Stimulated activated CD4-positive, alpha-beta T cell treated with anti-CD3 and anti-CD28 coated beads, Interleukin-2, amount 100 ng/mL, for 48 hours (primary cell): ENCODE data around the gene NOL6.
A peak's percentile ranks its signal among the peaks of the same experiment; 100 is the strongest.

Source experiments
- DNase-seq, 2 donors: peaks; one replicate each; pipeline ENCODE4 v3.0.0-alpha.2; 2020

Gene NOL6

DNA sequence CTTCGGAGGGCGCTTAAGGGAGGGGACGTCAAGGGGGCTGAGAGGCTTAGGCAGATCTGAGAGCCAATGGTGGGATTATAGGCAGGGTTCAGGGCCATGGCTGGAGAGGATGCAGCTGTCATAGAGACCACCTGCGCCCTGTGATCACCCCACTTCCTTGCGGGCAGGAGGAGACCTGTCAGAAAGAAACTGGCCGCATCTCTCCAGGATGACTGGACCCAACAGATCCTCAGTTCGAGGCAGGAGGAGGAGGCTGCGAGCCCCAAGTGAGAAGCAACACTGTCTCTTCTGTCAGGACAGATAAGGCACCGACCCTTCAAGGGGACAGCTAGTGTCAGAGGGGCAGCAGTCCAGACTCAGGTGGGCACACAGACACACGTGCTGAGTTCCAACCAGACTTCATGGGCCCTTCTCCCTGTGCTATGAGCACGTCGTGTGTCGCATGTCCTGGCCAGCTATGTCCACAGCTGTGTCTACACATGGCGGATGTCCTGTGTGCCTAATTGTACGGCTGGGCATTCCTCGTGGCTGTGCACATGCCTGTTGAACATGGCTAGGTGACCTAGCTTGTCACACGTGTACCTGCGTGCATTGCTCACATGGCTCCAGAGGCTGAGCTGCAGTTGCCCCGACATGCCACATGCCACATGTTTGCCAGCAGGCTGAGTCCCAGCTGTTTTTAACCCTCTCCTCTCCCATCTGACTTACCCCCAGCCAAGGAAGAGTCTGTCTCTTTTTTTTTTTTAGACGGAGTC is 25.7 kb downstream of the NOL6 start:
- peak in 1 of 2 donors; percentile 26 for DNase-seq

DNA sequence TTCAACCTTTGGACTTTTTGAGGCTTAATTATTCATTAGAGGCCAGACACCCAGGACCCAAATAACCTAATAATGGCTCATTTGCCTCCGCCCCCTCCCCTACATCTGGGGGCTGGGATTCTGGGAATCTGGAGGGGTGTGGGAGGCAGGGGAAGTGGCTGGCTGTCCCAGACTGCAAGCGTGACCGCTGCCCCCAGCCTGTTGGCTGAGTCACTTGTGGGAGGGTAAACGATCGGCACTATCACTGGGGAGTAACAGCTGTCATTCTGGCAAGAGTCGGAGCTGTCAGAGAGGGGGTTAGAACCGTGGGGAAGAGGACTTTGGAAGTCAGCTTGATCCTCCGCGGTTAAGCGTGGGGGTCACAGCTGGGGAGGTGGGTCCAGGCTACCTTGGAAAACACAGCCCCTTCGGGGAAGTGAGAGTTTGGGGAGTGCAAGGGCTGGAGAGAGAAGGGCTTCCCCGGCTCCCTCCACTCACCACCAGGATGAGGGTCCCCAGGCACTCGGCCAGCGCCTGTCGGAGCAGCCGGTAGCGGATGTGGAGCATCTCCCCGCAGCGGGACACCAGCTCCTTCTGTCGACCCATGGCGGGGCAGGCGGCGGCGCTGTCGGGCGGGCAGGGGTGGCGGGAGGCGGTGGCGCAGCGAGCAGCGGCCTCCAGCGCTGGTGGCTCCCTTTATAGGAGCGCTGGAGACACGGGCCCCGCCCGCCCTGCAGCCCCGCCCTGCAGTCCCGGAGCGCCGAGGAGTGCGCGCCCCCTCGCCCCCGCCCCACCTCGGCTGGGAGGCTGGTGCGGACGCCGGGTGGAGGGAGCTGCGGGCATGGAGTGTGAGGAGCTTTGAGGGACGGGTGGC is 26.6 kb downstream of the NOL6 start, which contains the start of gene AQP3:
Gene AQP3, minus strand, starts transcription at position 648 of the 853 bp plus-strand sequence. Its CDS starts 63 bp downstream, at position 585.
- DNase-seq: peak; percentile 48 to 61

DNA sequence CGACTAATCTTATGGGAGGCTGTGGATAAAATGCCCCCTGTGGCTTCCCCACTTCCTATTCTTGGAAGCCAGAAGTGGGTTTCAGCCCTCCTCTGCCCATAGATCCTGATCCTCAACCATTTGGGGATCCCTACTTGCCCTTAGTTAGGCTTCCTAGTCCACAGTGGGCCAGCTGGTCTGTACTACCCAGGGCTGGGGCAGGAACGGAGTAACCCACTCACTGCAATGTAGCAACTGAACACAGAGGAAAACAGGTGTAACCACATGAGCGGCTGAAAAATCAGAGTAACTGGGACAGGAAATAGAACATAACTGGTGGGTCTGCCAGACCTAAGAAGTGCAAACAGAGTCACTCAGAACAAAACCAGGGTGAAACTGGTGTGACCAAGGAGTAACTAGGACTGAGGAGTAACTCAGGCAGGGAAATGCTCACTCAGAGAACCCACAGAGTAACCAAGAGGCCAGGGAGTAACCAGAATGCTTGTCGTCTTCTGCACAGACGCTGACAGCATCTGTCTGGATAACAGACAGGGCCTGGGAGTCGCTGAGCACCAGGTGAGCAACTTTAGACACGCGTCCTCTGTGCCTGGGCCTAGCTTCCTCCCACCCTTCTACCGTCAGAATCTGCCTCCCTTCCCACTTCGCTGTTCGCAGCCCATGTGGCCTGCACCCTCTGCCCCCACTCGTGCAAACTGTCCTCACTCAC is 27.3 kb downstream of the NOL6 start:
- peak; percentile 41 to 53 for DNase-seq

DNA sequence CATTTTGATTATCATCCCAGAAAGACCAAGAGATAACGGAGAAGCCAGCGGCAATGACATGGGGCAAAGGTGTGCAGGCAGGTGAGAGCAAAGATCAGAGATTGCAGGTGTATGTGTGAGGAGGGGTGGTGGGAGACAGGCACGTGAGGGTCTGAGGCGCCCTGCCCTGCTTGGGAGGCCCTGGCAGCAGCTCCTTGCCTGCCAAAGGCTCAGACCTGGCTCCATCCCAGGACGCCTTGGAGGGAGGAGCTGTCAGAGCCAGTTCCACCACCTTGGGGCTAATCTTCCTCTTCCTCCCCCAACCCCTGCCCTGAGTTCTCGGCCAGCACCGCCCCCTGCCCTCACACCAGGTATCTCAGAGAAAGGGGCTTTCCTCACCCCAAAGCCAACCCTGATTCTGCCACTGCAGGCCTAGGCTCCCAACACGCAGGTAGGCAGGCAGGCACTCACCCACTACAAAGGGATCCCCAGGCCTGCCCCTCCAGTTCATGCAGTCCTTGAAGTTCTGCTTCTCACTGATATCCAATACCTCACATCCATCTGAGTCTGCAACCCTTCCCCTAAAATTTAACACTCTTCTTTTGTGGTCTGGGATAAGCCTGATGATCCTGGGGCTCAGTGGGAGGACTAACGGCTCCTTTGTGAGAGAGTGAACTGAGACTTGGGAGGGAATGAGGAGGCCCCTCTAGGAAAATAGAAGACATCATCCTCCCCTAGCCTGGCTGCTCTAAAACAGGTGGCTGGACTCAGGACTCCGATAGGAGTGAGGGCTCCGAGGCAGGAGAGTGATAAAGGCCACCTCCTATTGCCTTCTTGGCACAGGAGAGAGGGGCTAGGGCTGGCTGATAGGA is 28.1 kb downstream of the NOL6 start:
- DNase-seq: no peak

DNA sequence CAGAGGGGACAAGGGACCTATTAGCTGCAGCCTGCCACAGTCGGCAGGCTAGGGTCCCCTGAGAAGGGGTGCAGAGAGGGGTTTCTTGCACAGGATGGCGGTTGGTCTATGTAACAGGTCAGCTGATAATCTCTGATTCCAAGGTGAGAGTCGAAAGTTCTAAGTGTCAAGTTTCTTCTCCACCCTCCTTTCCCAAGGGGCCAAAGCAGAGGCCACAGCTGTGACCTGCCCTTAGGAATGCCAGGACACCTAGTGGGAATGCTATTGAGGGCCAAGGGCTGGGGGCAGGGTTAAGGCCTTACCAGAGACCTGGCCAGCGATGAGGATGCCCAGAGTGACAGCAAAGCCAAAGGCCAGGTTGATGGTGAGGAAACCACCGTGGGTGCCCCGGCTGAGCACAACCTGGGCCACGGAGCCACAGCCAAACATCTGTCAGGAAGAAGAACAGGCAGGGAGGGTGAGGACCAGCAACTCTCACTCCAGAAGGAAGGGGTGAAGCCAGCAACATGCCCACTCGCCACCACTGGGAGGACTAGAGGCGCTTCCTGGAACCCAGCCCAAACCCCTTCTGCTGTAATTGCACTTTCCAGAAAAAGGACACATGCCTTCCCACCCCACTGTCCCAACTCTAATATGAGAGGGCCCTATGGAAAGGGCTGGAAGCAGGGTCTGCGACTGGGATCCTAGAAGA is 30.1 kb downstream of the NOL6 start:
- DNase-seq: no peak

DNA sequence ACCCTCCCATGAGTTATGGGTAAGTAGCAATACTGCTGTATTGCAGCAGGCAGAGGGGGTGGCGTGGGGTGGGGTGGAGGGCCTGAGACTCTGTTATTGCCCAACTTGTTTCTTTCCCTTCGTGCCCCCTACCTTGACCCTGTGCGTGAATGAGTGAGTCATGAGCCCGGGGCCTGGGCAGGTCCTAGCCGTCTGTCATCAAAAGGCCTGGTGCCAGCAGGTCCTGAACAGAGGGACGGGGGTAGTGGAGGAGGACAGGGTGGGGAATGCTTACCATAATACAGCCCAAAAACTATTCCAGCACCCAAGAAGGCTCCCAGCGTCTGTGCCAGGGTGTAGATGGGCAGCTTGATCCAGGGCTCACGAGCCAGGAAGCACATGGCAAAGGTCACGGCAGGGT is 30.7 kb downstream of the NOL6 start:
- DNase-seq: no peak

DNA sequence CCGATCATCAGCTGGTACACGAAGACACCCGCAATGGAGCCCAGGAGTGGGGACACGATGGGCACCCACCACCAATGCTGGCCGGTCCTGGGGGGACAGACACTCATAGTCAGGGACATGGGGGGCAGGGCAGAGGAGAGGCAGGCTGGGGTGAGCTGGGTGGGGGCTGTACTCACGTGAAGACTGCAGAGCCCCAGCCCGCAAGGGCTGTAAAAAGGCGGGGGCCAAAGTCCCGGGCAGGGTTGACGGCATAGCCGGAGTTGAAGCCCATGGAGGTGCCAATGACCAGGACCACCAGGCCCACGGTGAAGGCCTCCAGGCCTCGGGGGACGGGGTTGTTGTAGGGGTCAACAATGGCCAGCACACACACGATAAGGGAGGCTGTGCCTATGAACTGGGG is 31.6 kb downstream of the NOL6 start:
- DNase-seq: no peak

DNA sequence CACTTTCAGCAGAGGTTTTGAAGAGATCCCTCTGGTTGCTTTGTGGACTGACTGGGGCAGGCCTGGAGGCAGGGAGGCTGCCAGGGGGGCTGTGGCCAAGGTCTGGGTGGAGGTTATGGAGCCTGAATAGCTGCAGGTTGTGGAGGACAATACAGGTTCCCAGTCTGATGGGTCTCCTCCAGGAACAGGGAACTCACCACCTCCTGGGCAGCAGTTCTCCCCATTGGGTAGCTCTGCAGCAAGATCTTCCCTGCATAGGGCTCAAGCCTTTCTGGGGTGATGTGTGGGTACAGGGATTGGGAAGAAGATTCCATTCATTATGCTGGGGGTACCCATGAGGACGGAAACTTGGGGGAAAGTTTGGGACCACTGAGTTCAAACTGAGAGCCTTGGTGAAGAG is 33.1 kb downstream of the NOL6 start:
- DNase-seq: no peak

DNA sequence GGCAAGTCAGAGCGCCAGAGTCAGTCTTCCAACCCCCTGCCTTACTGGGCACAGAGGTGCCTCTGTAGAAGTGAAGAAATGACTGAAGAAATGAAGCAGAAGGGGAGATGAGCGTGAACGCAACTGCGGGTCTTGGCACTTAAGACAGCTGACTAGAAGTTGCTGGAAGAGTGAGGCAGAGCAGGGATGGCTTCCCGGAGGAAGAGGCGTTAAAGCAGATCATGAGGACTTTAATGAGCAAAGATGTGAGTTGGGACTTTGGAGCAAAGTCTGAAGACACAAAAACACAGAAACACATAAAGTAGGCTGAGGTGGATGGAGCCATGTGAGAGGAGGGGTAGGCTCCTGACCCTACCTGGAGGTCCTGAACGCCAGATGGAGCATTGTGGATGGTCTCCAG is 33.5 kb downstream of the NOL6 start:
- DNase-seq: no peak

DNA sequence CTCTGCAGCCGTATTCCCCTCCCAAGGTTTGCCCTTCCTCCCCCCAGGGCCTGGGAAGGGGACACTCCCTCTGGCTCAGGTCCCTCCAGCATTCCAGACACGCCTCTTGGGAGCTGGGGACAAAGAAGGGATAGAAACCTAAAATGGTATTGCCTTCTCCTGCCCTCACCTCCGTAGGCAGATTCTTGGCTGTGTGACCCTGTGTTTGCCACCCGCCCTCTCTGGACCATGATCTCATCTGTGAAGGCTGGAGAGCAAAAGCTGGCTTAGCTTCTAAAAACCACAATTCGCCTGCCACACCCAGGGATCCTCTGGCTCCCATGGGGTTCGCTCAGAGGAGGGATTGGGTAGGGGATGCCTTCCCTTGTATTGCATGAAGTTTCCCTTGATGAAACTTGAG is 34.0 kb downstream of the NOL6 start:
- no peak for DNase-seq

DNA sequence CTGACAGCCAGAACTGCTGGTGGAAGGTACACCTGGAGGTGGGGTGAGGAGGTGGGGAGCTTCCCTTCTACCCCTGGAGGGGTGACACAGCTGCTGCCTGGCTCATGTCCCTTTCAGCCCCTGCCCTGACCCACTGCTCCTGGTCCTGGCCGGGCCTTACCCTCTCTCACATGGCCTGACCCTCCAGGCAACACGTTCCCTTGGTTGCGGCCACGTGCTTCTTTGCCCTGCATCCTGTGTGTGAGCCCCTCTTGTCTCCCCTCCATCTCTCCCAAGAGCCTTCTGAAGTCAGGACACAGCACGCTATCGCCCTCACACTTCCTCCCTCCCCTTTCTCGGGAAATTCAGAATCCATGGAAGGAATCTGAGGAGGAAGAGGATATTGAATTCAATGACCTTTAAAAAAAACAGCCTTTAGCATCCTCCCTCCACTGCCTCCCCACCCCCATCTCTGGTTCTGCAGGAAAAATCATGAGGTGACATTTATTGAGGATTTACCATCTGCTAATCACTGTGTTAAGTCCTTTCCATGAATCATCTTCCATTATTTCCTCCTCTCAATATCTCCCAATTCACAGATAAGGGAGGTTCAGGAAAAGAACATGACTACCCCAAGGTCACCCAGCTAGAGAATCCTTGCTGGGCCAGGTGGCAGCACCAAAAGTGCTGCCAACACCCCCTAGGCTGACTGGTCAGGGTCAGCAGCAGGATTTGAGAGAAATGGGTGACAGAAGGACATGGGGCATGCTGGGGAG is 34.6 kb downstream of the NOL6 start:
- no peak for DNase-seq

DNA sequence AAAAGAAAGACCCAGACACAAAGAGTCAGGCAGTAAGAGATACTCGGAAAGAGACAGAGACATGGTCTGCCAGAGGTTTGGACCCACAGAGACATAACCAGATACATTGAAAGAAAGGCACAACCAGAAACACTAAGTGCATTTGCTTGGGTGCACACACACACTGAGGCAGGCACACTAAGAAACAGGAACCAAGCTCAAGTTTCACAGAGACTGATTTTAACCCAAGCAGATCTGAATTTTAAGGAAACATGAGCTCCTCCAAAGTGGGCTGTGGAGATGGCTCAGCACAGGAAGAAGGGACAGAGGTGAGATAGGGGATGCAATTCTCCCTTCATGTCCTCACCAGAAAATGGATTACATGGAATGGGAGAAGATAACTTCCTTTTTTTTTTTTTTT is 35.8 kb downstream of the NOL6 start:
- no peak for DNase-seq

DNA sequence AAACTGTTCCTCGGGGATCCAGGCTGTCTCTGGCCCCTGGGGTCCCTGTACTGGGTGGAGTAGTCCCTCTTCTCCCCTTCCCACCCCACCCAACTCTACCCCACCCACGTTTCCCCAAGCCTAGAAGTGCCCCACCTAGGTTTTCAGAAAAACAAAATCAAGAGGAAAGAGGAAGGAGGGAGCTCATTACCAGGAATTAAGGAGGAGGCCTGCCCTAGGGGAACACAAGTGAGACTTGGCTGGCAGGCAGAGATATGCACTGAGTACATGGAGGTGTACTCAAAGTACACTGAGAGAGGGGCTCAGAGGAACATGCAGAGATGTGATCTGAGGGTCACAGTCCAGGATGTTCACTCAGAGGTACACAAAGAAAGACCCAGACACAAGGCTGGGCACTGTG is 36.5 kb downstream of the NOL6 start:
- DNase-seq: no peak

DNA sequence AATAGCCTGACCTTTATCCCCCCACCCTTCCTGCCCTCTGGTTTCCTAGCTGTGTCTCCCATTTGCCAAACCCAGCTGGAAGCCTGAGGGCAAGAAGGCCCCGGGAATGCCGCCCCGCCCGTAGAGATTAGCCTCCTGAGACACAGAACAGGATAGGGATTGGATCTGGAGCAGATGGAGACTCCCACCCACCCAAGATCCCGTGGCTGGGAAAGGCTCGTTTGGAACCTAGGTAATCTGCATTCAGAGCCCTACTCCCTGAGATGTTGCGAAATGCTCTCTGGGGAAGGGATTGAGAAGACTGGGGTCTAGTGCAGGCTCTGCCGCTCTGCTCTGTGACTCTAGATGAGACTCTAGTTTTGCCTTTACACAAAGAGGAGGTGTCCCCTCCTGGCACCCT is 37.3 kb downstream of the NOL6 start:
- no peak for DNase-seq

DNA sequence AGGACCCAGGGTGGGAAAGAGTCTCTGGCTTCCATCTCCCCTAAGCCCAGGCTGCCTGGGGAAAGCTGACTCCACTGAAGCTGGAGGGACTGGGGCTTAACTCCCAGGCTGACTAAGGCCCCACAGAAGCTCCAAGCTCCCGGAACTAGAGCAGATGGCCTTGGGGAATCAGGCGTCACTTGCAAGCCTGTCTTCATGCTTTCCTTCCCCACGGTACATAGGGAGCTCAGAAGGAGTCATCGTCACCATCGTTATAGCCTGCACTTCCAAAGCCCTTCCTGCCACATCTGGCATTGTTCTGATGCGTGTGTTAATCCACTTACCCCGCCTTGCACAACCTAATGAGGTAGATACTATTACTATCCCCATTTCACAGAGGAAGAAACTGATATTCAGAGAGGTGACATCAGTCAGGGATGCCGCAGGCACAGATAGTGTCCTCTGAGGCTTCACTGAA is 37.9 kb downstream of the NOL6 start:
- DNase-seq: no peak

DNA sequence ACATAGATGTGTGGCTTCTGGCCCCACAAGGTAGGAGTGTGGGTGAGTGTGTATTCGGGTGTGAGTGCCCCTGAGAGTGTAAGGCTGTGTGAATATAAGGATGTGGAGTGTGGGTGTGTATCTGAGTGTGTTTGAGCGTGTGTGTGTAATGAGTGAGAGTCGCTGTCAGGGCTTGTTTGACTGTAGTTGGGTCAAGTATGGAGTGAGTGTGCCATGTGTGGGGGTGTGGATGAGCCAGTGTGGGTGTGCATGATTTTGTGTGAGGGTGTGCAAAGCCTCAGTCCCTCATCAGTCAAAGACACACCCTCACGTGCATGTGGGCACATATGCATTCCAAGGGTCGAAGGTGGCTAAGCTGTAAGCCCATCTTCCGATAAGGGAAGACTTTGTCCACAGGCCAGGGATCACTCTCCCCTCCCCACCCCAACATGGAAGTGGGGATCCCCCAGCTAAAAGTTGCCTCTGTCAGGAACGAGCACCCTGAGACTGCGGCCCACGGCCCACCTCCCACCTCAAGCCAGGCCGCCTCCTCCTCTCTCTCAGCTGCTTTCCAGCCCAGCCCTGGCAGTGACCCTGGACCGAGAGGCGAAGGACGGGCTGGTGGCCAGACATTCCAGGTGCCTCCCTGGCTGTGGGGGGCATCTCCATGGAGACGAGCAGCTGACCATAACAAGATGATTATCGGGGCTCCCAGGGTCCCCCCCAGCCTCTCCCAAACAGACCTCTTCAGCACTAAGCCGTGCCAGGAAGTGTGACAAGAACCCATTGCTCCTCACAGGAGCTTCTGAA is 39.2 kb downstream of the NOL6 start:
- no peak for DNase-seq

DNA sequence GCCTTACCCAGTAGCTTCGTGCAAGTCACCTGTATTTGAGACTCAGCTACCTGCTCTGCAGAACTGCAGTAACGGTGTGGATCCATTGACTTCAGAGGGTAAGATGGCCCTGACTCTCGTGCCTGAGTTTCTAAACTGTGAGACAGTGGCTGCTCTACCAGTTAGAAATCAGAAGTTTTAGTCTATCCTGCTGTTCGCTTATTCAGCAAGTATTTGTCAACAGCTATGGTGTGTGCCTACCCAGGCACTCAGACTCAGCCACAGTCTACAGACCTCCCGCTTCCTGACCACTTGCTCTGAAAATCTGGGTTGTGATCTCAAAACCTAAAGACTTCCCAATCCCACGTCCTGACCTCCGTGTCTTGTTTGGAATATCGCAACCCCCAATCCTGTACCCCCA is 39.9 kb downstream of the NOL6 start:
- DNase-seq: no peak

DNA sequence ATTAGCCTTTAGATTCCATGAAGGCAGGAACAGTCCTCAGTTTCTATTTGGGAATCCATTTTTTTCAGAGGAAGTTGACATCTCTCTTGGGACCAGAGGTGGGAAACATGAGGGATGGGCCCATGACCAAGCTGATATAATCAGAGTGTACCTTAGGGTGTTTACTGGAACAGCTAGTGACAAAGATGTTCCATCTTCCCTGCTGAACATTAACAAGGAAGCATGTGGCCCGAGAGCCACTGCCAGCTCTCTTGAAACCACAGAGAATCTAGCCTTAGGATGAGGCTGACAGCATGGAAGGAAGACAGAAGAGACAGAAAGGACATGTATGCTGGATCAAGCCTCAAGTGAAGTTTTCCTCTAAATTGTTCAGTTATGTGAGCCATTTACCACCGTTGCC is 42.3 kb downstream of the NOL6 start:
- DNase-seq: no peak

DNA sequence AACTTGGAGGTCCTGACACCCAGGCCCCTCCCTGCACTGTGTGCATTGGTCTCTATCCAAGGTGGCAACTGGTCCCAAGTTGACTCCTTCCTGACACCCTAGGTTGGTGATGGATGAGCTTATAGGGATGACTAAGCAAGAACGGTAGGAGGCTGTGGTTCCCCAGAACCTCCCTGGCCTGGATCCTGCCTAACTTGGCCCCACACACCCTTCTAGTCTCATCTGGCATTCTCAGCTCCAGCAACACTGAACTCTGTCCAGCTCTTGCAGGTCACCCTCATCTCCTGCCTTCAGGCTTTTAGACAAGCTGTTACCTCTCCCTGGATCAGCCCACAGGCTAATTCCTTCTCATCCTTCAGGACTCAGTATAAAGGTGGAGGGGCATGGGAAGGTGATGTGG is 42.8 kb downstream of the NOL6 start:
- DNase-seq: no peak

DNA sequence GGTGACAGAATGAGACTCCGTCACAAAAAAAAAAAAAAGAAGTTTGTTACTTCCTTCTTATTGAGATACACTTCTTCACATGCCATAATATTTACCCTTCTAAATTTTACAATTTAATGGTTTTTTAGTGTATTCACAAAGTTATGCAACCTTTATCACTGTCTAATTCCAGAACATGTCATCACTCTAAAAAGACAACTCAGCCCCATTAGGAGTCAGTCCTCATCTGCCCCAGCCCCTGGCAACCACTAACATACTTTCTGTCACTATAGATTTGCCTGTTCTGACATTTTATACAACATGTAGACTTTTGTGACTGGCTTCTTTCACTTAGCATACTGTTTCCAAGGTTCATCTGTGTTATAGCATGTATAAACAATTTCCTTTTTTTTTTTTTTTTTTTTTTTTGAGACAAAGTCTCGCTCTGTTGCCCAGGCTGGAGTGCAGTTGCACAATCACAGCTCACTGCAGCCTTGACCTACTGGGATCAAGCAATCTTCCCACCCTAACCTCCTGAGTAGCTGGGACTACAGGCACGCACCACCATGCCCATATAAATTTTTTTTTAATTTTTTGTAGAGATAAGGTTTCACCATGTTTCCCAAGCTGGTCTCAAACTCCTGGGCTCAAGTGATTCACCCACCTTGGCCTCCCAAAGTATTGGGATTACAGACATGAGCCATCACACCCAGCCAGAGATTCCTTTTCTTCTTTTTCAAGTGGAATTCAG is 44.3 kb downstream of the NOL6 start:
- DNase-seq: no peak
